IMR-90 (cell line): ENCODE data around the gene CEBPG. TPM values are rescaled to one million over a fixed set of nuclear protein-coding genes. Genes with fewer than 3 reads are reported as not detected.

Source experiments
- ATAC-seq: fragments of 200-7000 bp; cut with Tn5 transposase; 2 replicates; pipeline ENCODE4 v1.9.1; 2020; ENCODE audit warnings: low read depth, mild to moderate bottlenecking, moderate library complexity
- BruUV-seq: library from RNA; stranded (reverse); fragments of 400-500 nt; replicated peaks from 2 replicates; lab custom pipeline; 2021; lab: Mats Ljungman, UMichigan
- CTCF ChIA-PET: fragments of 300-600 bp; formaldehyde crosslinking; extraction: SDS; loops from one replicate; lab custom pipeline; 2021; ENCODE audit warnings: antibody characterized with exemption; lab: Yijun Ruan, JAX
- POLR2A ChIA-PET: fragments of 300-600 bp; sonication (Branson Sonifier 250); formaldehyde crosslinking; loops from one replicate; lab custom pipeline; 2022; ENCODE audit warnings: antibody characterized with exemption; ENCODE audit not compliant: unreplicated experiment; lab: Charles Lee
- DNase-seq: peaks from one replicate; pipeline ENCODE4 v3.0.0; 2013
- H2AFZ ChIP-seq: replicated peaks from 2 replicates; pipeline ENCODE3; 2013; ENCODE audit warnings: low read length, mild to moderate bottlenecking; ENCODE audit not compliant: poor library complexity
- H2AK5ac ChIP-seq: 2 replicates; pipeline ENCODE4 v1.6.1; 2013; ENCODE audit warnings: low read depth, low read length, inconsistent platforms
- H2AK9ac ChIP-seq: replicated peaks from 2 replicates; pipeline ENCODE3; 2013; ENCODE audit warnings: mild to moderate bottlenecking, low read depth, low read length, moderate library complexity; ENCODE audit not compliant: poor library complexity
- H2BK120ac ChIP-seq: 2 replicates; pipeline ENCODE4 v1.6.1; 2013; ENCODE audit warnings: low read depth, low read length, inconsistent platforms
- H2BK15ac ChIP-seq: 3 replicates; pipeline ENCODE4 v1.6.1; 2013; ENCODE audit warnings: low read depth, low read length, inconsistent platforms
- H2BK20ac ChIP-seq: 2 replicates; pipeline ENCODE4 v1.6.1; 2013; ENCODE audit warnings: low read depth, mild to moderate bottlenecking, inconsistent platforms, low read length, moderate library complexity
- H2BK5ac ChIP-seq: 2 replicates; pipeline ENCODE4 v1.6.1; 2013; ENCODE audit warnings: mild to moderate bottlenecking, low read depth, low read length, inconsistent platforms; ENCODE audit not compliant: poor library complexity, severe bottlenecking
- H3K14ac ChIP-seq: replicated peaks from 2 replicates; pipeline ENCODE4 v1.6.1; 2013; ENCODE audit warnings: low read depth, low read length, inconsistent platforms
- H3K18ac ChIP-seq: 2 replicates; pipeline ENCODE4 v1.6.1; 2013; ENCODE audit warnings: low read depth, low read length, control low read depth
- H3K23ac ChIP-seq: 2 replicates; pipeline ENCODE4 v1.6.1; 2013; ENCODE audit warnings: low read depth, low read length, inconsistent platforms
- H3K27ac ChIP-seq: 2 replicates; pipeline ENCODE4 v1.5.1; 2013; ENCODE audit warnings: mild to moderate bottlenecking, control low read depth, low read length; ENCODE audit not compliant: insufficient read depth
- H3K27me3 ChIP-seq: 2 replicates; pipeline ENCODE4 v1.6.1; 2013; ENCODE audit warnings: low read length; ENCODE audit not compliant: control insufficient read depth, insufficient read depth
- H3K36me3 ChIP-seq: 2 replicates; pipeline ENCODE4 v1.6.1; 2013; ENCODE audit warnings: low read length, mixed read lengths; ENCODE audit not compliant: control insufficient read depth, insufficient read depth
- H3K4ac ChIP-seq: 2 replicates; pipeline ENCODE4 v1.6.1; 2013; ENCODE audit warnings: low read depth, low read length, inconsistent platforms
- H3K4me1 ChIP-seq: 2 replicates; pipeline ENCODE4 v1.6.1; 2013; ENCODE audit warnings: low read length, mixed read lengths; ENCODE audit not compliant: control insufficient read depth, insufficient read depth
- H3K4me2 ChIP-seq: 2 replicates; pipeline ENCODE4 v1.6.1; 2013; ENCODE audit warnings: low read depth, mild to moderate bottlenecking, control low read depth, low read length, moderate library complexity
- H3K4me3 ChIP-seq: 2 replicates; pipeline ENCODE4 v1.5.1; 2013; ENCODE audit warnings: low read depth, mild to moderate bottlenecking, control low read depth, low read length, moderate library complexity; ENCODE audit not compliant: insufficient read depth
- H3K56ac ChIP-seq: 2 replicates; pipeline ENCODE4 v1.6.1; 2013; ENCODE audit warnings: low read length, inconsistent platforms; ENCODE audit not compliant: insufficient read depth; ENCODE audit errors: extremely low read depth
- H3K79me1 ChIP-seq, 2 experiments: 2 replicates each; pipeline ENCODE4 v1.6.1; 2013; ENCODE audit warnings: low read length in 2 of 2, inconsistent platforms in 1 of 2, low read depth in 1 of 2
- H3K9ac ChIP-seq: 2 replicates; pipeline ENCODE4 v1.6.1; 2013; ENCODE audit warnings: low read depth, low read length, control low read depth
- H3K9me1 ChIP-seq: 2 replicates; pipeline ENCODE4 v1.6.1; 2013; ENCODE audit warnings: low read length, inconsistent platforms; ENCODE audit not compliant: insufficient read depth
- H3K9me3 ChIP-seq: 2 replicates; pipeline ENCODE4 v1.6.1; 2013; ENCODE audit warnings: low read length; ENCODE audit not compliant: control insufficient read depth, insufficient read depth
- H4K20me1 ChIP-seq: 2 replicates; pipeline ENCODE4 v1.6.1; 2013; ENCODE audit warnings: low read length, inconsistent platforms; ENCODE audit not compliant: insufficient read depth
- H4K5ac ChIP-seq: 2 replicates; pipeline ENCODE4 v1.6.1; 2013; ENCODE audit warnings: mild to moderate bottlenecking, low read depth, low read length, control low read depth
- H4K8ac ChIP-seq, 2 experiments: 2 replicates each; pipeline ENCODE4 v1.6.1; 2013; ENCODE audit warnings: low read depth in 2 of 2, low read length in 2 of 2, control low read depth in 1 of 2, inconsistent platforms in 1 of 2
- H4K91ac ChIP-seq: 2 replicates; pipeline ENCODE4 v1.6.1; 2013; ENCODE audit warnings: low read depth, low read length, inconsistent platforms; ENCODE audit not compliant: insufficient read depth
- BHLHE40 ChIP-seq: fragments of 150-350 bp; IDR thresholded peaks from 2 replicates; pipeline ENCODE4 v1.6.1; 2016; ENCODE audit warnings: mild to moderate bottlenecking, low read depth, low read length
- CEBPB ChIP-seq: IDR thresholded peaks from 2 replicates; pipeline ENCODE4 v1.6.1; 2012; ENCODE audit warnings: low read depth, low read length, improper control_type of control experiment
- CHD1 ChIP-seq: IDR thresholded peaks from 2 replicates; pipeline ENCODE4 v1.6.1; 2012; ENCODE audit warnings: low read depth, low read length, improper control_type of control experiment
- CTCF ChIP-seq: conservative IDR thresholded peaks from 2 replicates; pipeline ENCODE4 v1.5.1; 2012; ENCODE audit warnings: mild to moderate bottlenecking, low read depth, low read length, improper control_type of control experiment
- ELK1 ChIP-seq: fragments of 150-350 bp; IDR thresholded peaks from 2 replicates; pipeline ENCODE4 v1.6.1; 2016; ENCODE audit warnings: low read depth, mild to moderate bottlenecking, low read length, moderate library complexity, borderline replicate concordance
- FOS ChIP-seq: fragments of 150-350 bp; IDR thresholded peaks from 2 replicates; pipeline ENCODE4 v1.6.1; 2016; ENCODE audit warnings: low read depth, low read length
- MAFK ChIP-seq: IDR thresholded peaks from 2 replicates; pipeline ENCODE4 v1.6.1; 2012; ENCODE audit warnings: low read depth, low read length, improper control_type of control experiment
- MAZ ChIP-seq: IDR thresholded peaks from 2 replicates; pipeline ENCODE4 v1.6.1; 2012; ENCODE audit warnings: low read depth, mild to moderate bottlenecking, low read length, improper control_type of control experiment, moderate library complexity, borderline replicate concordance
- MXI1 ChIP-seq: IDR thresholded peaks from 2 replicates; pipeline ENCODE4 v1.6.1; 2012; ENCODE audit warnings: low read depth, mild to moderate bottlenecking, low read length, moderate library complexity, borderline replicate concordance
- NFE2L2 ChIP-seq: fragments of 150-350 bp; IDR thresholded peaks from 2 replicates; pipeline ENCODE4 v1.6.1; 2016; ENCODE audit warnings: low read depth, mild to moderate bottlenecking, low read length
- POLR2A ChIP-seq: IDR thresholded peaks from 2 replicates; pipeline ENCODE4 v1.6.1; 2012; ENCODE audit warnings: mild to moderate bottlenecking, low read depth, low read length
- RAD21 ChIP-seq: IDR thresholded peaks from 2 replicates; pipeline ENCODE4 v1.6.1; 2012; ENCODE audit warnings: low read length, improper control_type of control experiment
- RCOR1 ChIP-seq: IDR thresholded peaks from 2 replicates; pipeline ENCODE4 v1.6.1; 2012; ENCODE audit warnings: mild to moderate bottlenecking, low read length, improper control_type of control experiment; ENCODE audit not compliant: insufficient replicate concordance
- RFX5 ChIP-seq: IDR thresholded peaks from 2 replicates; pipeline ENCODE4 v1.8.0; 2012; ENCODE audit warnings: low read depth, mild to moderate bottlenecking, low read length, moderate library complexity
- SMC3 ChIP-seq: fragments of 150-350 bp; IDR thresholded peaks from 2 replicates; pipeline ENCODE4 v1.6.1; 2016; ENCODE audit warnings: low read depth, mild to moderate bottlenecking, antibody characterized with exemption, low read length, moderate library complexity
- USF2 ChIP-seq: fragments of 150-350 bp; IDR thresholded peaks from 2 replicates; pipeline ENCODE4 v1.6.1; 2017; ENCODE audit warnings: mild to moderate bottlenecking, antibody characterized with exemption, low read length, low read depth
- WGBS, 2 experiments: methylation state at CpG; one replicate each; pipeline versions ENCODE4 v1.1.5 to v1.1.7; 2013; ENCODE audit warnings: missing lambda C conversion rate in 2 of 2; ENCODE audit not compliant: insufficient read length in 1 of 2; ENCODE audit errors: extremely low coverage in 2 of 2; 5-methylcytosine and 5-hydroxymethylcytosine counted together
- dilution Hi-C: fragments of 300-500 bp; cut with HindIII; formaldehyde crosslinking; loops from one replicate; pipeline ENCODE4 v1.14.3; 2018; ENCODE audit warnings: low sequenced_read_pairs; ENCODE audit not compliant: unreplicated experiment
- in situ Hi-C: fragments of 300-500 bp; cut with MboI; formaldehyde crosslinking; loops from 3 replicates; pipeline ENCODE4 v1.14.3; 2019; ENCODE audit warnings: low sequenced_read_pairs, inconsistent platforms, mixed read lengths
- intact Hi-C: fragments of 100-400 bp; cut with micrococcal nuclease; formaldehyde crosslinking; loops from 2 replicates; pipeline ENCODE4 v1.10.0; 2022
- polyA plus RNA-seq, 3 experiments: library from polyadenylated mRNA; depleted of rRNA; stranded (reverse); fragments of >200 nt; gene quantifications; 2 replicates each; pipeline ENCODE4 v1.2.3, GENCODE V29; 2012; ENCODE audit warnings: low replicate concordance in 1 of 3
- total RNA-seq: library from RNA; depleted of rRNA; stranded (reverse); fragments of >200 nt; gene quantifications from 2 replicates; pipeline ENCODE4 v1.2.3, GENCODE V29; 2012

CEBPG gene
- total and polyA plus RNA-seq, 2 of the 4 experiments (the other 2 are of a cell fraction): 9.2 to 14.3 TPM

- no peak for TF ChIP-seq MXI1
- TF ChIP-seq ELK1: no peak
- TF ChIP-seq POLR2A: no peak
- no peak for TF ChIP-seq CHD1
- TF ChIP-seq CTCF: no peak
- no peak for TF ChIP-seq CEBPB
- no peak for TF ChIP-seq MAZ
- no peak for TF ChIP-seq RAD21
- TF ChIP-seq BHLHE40: no peak
- TF ChIP-seq NFE2L2: no peak
- TF ChIP-seq SMC3: no peak
- TF ChIP-seq RCOR1: no peak
- no peak for TF ChIP-seq FOS
- TF ChIP-seq MAFK: no peak
- TF ChIP-seq USF2: no peak
- no peak for TF ChIP-seq RFX5
- intact Hi-C loops: no loop called here
Observed at GRCh38 chr19:33386361-33386858, 12.9 kb downstream of the CEBPG start.

More at GRCh38 chr19:33386361-33386858, 12.9 kb downstream of the CEBPG start:
- Histone ChIP-seq H2AK9ac (no peak overlapping the region), H3K4me1 (peaks cover 3% of the 10 kb centered on the region; the same call in 1 of the 2 replicates), H2BK5ac (no peak overlapping the region), H2AFZ (no peak overlapping the region), H4K5ac (no peak overlapping the region), H3K23ac (no peak overlapping the region), H3K18ac (no peak overlapping the region), H3K4me3 (no peak overlapping the region), H2BK20ac (no peak overlapping the region), H3K56ac (no peak overlapping the region), H4K91ac (no peak overlapping the region), H3K9me1 (peaks cover 9% of the 10 kb centered on the region), H4K20me1 (peaks cover 92% of the 10 kb centered on the region), H4K8ac (no peak overlapping the region), H2BK120ac (no peak overlapping the region), H3K36me3 (peaks cover 22% of the 10 kb centered on the region), H3K27me3 (no peaks in the 10 kb centered on the region), H3K4me2 (no peak overlapping the region), H2BK15ac (no peak overlapping the region), H3K79me1 (peaks cover 20 to 70% of the 10 kb centered on the region in 2 experiments), H3K27ac (no peak overlapping the region), H2AK5ac (no peak overlapping the region), H3K9ac (no peak overlapping the region), H3K4ac (no peak overlapping the region), H3K14ac (no peak overlapping the region), H3K9me3 (no peaks in the 10 kb centered on the region)
- no peak for ATAC-seq
- 95% methylated on average over 9 of the region's 15 CpGs; no CpG with 5 or more reads in 1 of the 2 experiments for WGBS, 2 experiments
- POLR2A ChIA-PET: no interaction called here
- in situ Hi-C loops: no loop called here
- dilution Hi-C loops: no loop called here
- CTCF ChIA-PET: no interaction called here
- no peak for DNase-seq
- no TSS peak for BruUV-seq
